Measurements from ENCODE around the gene RSBN1L. TPM values are rescaled to one million over a fixed set of nuclear protein-coding genes. Genes with fewer than 3 reads are reported as not detected.

The RSBN1L gene
- total and polyA plus RNA-seq, 5 donors from 2014 or later: 7.3 to 31.8 (median 8.2) TPM

DNA sequence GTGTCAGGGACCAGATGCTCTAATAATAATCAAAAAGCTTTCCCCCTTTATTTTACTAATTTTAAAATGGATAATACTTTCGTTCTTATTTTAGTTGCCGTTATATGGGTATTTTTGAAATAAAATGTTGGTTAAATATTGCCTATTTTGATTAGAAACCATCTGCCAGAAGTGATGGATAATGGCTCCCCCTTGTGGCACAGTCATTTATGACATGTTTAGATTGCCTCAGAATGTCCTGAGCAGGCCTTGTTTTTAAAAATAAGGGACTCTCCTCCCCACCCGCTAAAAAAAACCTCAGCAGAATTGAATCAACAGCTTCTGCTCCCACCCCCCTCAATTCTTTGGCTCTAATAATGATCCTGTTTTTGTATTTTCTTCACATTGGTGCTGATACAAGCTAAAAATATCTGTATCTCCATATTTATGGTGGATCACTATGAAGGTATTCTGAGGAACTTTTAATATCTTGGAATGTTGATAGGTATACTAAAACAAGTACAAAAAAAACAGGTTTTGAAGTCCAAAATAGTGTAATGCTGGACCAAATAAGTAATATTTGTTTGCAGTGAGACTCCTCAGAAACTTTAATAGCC, 63.1 kb downstream of the RSBN1L start:
- DNase-seq (peak; percentile 59 to 84 (median 75)), ATAC-seq (ENCODE audit: low read depth in 2 of 2) (peak; percentile 60 to 65)
- Mint-ChIP-seq H3K27me3 (no peaks in the 10 kb centered on the region), H3K36me3 (no peaks in the 10 kb centered on the region), H3K27ac (peak overlapping the region; percentile 21 to 59 (median 34)), H3K9me3 (no peaks in the 10 kb centered on the region), H3K4me1 (peaks cover 38 to 65% (median 51%) of the 10 kb centered on the region in 4 donors), H3K4me3 (no peak overlapping the region)
- Histone ChIP-seq H3K4me1 (ENCODE audit: control insufficient read depth, insufficient read depth, low read length, poor library complexity, severe bottlenecking) (peaks cover 11% of the 10 kb centered on the region), H3K4me3 (ENCODE audit: low read depth, low read length) (no peak overlapping the region), H3K36me3 (ENCODE audit: control insufficient read depth, insufficient read depth, low read length) (peaks cover 8% of the 10 kb centered on the region), H3K9me3 (ENCODE audit: control insufficient read depth in 2 of 2, low read length in 2 of 2) (no peaks in the 10 kb centered on the region), H3K27ac (ENCODE audit: insufficient read depth, low read length, poor library complexity, severe bottlenecking) (peak overlapping the region; percentile 55), H3K27me3 (ENCODE audit: control insufficient read depth, insufficient read depth, low read length) (no peaks in the 10 kb centered on the region)

DNA sequence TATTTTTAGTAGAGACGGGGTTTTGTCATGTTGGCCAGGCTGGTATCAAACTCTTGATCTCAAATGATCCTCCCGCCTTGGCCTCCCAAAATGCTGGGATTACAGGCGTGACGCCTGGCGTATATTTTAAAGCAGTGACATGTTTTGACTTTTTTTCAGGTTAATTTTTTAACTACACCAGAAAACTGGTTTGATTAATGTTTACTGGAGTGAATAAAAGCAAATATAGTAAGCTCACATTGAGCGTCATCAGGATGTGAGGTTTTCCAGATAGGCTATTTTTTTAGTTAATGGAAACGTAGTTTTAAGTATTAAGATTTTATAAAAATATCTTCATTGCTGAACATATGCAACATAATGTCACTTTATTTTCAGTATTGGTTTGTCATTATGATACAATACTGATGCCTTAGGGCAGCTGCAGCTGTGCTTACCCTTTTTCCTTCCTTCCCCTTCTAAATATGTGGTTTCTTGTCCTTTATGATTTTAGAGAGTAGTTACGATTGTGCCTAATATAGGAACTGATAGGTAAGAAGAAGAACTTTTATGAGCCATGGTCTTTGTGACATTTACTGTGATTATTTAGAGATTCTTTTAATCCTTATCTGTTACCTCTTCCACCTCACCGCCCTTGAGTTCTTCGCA, 64.7 kb downstream of the RSBN1L start:
- Mint-ChIP-seq H3K27ac (peak overlapping the region in 1 of 3 donors; percentile 43), H3K36me3 (peaks cover 5% of the 10 kb centered on the region), H3K4me1 (peaks cover 33 to 67% (median 51%) of the 10 kb centered on the region in 4 donors), H3K27me3 (no peaks in the 10 kb centered on the region), H3K9me3 (no peaks in the 10 kb centered on the region), H3K4me3 (no peak overlapping the region)
- Histone ChIP-seq H3K27ac (ENCODE audit: insufficient read depth, low read length, poor library complexity, severe bottlenecking) (no peak overlapping the region), H3K27me3 (ENCODE audit: control insufficient read depth, insufficient read depth, low read length) (no peaks in the 10 kb centered on the region), H3K36me3 (ENCODE audit: control insufficient read depth, insufficient read depth, low read length) (peaks cover 11% of the 10 kb centered on the region), H3K4me1 (ENCODE audit: control insufficient read depth, insufficient read depth, low read length, poor library complexity, severe bottlenecking) (peaks cover 11% of the 10 kb centered on the region), H3K9me3 (ENCODE audit: control insufficient read depth in 2 of 2, low read length in 2 of 2) (no peaks in the 10 kb centered on the region), H3K4me3 (ENCODE audit: low read depth, low read length) (no peak overlapping the region)
- ATAC-seq (ENCODE audit: low read depth in 2 of 2) (no peak), DNase-seq (no peak)

DNA sequence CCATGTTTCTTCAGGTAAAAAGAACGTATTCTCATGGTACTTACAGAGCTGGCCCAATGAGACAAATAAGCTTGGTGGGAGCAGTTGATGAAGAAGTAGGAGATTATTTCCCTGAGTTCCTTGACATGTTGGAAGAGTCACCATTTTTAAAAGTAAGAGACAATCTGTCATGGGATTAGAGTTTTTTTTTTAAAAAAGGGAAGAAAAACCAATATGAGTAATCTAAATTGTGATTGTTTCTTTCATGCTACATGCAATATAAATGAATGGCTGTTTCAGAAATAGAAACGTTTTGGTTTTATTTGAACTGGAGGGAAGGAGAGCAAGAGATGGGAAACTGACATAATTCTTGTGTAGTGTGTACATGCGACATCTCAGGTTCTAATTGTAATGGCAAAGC, 69.2 kb downstream of the RSBN1L start:
- Histone ChIP-seq H3K9me3 (ENCODE audit: control insufficient read depth in 2 of 2, low read length in 2 of 2) (no peaks in the 10 kb centered on the region), H3K27ac (ENCODE audit: insufficient read depth, low read length, poor library complexity, severe bottlenecking) (no peak overlapping the region), H3K27me3 (ENCODE audit: control insufficient read depth, insufficient read depth, low read length) (no peaks in the 10 kb centered on the region), H3K4me3 (ENCODE audit: low read depth, low read length) (no peak overlapping the region), H3K36me3 (ENCODE audit: control insufficient read depth, insufficient read depth, low read length) (peaks cover 35% of the 10 kb centered on the region), H3K4me1 (ENCODE audit: control insufficient read depth, insufficient read depth, low read length, poor library complexity, severe bottlenecking) (no peaks in the 10 kb centered on the region)
- ATAC-seq (ENCODE audit: low read depth in 2 of 2) (no peak), DNase-seq (no peak)
- Mint-ChIP-seq H3K27me3 (no peaks in the 10 kb centered on the region), H3K36me3 (peaks cover 17% of the 10 kb centered on the region), H3K9me3 (no peaks in the 10 kb centered on the region), H3K27ac (peak overlapping the region in 2 of 3 donors; percentile 2 to 29), H3K4me3 (no peak overlapping the region), H3K4me1 (peaks cover 20 to 49% (median 31%) of the 10 kb centered on the region in 4 donors)

DNA sequence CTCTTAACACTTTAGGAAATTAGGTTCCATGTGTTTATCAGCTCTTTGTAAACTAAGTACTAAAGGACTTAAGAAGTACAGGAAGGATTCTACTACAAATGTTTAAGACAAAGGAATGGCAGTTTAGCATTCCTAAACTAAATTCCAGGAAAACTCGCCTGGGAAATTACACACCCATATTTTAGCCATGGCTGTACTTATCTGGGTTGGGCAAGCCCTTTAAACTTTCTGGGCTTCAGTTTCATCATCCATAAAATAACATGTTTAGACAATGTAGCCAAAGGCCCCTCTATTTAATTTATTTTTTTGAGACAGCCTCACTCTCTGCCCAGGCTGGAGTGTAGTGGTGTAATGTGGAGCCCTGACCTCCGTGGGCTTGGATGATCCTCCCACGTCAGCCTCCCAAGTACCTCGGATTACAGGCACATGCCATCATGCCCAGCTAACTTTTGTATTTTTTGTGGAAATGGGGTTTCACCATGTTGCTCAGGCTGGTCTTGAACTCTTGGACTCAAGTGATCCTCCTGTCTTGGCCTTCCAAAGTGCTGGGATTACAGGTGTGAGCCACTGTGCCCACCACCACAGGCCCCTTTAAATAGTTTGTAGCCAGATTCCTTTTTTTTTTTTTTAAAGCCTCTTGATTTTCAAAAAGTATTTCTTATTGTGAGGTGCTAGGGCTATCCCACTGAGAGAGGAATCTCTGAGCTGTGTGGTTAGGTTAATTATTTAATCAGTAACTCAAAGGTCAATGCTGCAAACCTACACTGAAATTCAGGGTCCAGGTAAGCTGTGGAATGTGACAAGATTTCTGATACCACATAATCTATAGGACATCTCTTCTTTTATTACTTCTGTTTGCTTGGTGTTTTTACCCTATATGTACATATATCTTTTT, 69.9 kb downstream of the RSBN1L start:
- Histone ChIP-seq H3K36me3 (ENCODE audit: control insufficient read depth, insufficient read depth, low read length) (peaks cover 35% of the 10 kb centered on the region), H3K4me3 (ENCODE audit: low read depth, low read length) (no peak overlapping the region), H3K27ac (ENCODE audit: insufficient read depth, low read length, poor library complexity, severe bottlenecking) (no peak overlapping the region), H3K4me1 (ENCODE audit: control insufficient read depth, insufficient read depth, low read length, poor library complexity, severe bottlenecking) (no peaks in the 10 kb centered on the region), H3K27me3 (ENCODE audit: control insufficient read depth, insufficient read depth, low read length) (no peaks in the 10 kb centered on the region), H3K9me3 (ENCODE audit: control insufficient read depth in 2 of 2, low read length in 2 of 2) (no peaks in the 10 kb centered on the region)
- Mint-ChIP-seq H3K9me3 (no peaks in the 10 kb centered on the region), H3K36me3 (peaks cover 21% of the 10 kb centered on the region), H3K4me1 (peaks cover 18 to 48% (median 31%) of the 10 kb centered on the region in 4 donors), H3K27ac (peak overlapping the region; percentile 2 to 36 (median 3)), H3K27me3 (no peaks in the 10 kb centered on the region), H3K4me3 (no peak overlapping the region)
- DNase-seq (no peak), ATAC-seq (ENCODE audit: low read depth in 2 of 2) (no peak)

DNA sequence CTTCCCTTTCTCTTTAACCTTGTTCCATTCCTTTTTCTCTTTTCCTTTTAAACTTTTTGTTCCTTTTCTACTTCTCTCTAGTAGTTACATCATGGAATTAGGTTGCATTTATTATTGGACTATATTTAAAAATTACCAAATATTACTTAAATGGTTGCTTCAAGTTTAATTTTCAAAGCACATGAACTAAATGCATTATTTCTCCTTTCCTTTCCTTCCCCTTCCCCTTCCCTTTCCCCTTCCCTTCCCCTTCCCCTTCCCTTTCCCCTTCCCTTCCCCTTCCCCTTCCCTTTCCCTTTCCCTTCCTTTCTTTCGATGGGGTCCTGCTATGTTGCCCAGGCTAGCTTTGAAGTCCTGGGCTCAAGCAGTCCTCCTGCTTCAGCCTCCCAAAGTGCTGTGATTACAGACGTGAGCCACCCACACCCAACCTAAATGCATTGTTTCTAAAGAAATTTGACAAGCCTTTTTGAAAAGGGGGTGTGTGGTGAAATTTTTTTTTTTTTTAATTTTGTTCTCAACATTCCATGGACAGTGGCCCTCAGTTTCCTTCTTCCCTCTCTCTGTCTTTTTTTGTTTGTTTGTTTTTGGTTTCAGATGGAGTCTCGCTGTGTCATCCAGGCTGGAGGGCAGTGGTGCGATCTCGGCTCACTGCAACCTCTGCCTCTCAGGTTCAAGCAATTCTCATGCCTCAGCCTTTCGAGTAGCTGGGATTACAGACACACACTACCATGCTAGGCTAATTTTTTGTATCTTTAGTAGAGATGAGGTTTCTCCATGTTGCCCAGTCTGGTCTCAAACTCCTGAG, 70.7 kb downstream of the RSBN1L start:
- peaks cover 22% of the 10 kb centered on the region for H3K36me3 Mint-ChIP-seq
- Histone ChIP-seq H3K27ac (ENCODE audit: insufficient read depth, low read length, poor library complexity, severe bottlenecking) (no peak overlapping the region), H3K36me3 (ENCODE audit: control insufficient read depth, insufficient read depth, low read length) (peaks cover 39% of the 10 kb centered on the region), H3K4me3 (ENCODE audit: low read depth, low read length) (no peak overlapping the region), H3K27me3 (ENCODE audit: control insufficient read depth, insufficient read depth, low read length) (no peaks in the 10 kb centered on the region), H3K9me3 (ENCODE audit: control insufficient read depth in 2 of 2, low read length in 2 of 2) (no peaks in the 10 kb centered on the region), H3K4me1 (ENCODE audit: control insufficient read depth, insufficient read depth, low read length, poor library complexity, severe bottlenecking) (no peaks in the 10 kb centered on the region)
- H3K4me3 Mint-ChIP-seq: no peak overlapping the region
- H3K4me1 Mint-ChIP-seq: peaks cover 14 to 43% (median 29%) of the 10 kb centered on the region in 4 donors
- ATAC-seq (ENCODE audit: low read depth in 2 of 2) (no peak), DNase-seq (no peak)
- peak overlapping the region in 2 of 3 donors; percentile 3 to 87 for H3K27ac Mint-ChIP-seq
- H3K9me3 Mint-ChIP-seq: no peaks in the 10 kb centered on the region
- H3K27me3 Mint-ChIP-seq: no peaks in the 10 kb centered on the region

DNA sequence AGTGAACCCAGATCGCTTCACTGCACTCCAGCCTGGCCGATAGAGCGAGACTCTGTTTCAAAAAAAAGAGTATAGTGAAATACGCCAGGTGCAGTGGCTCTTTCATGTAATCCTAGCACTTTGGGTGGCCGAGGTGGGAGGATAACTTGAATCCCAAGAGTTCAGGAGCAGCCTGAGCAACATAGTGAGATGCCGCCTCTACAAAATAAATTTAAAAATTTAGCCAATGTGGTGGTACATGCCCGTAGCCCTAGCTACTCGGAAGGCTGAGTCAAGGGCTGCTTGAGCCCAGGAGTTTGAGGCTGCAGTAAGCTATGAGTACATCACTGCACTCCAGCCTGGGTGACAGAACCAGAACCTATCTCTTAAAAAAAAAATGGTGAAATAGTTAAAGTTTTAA, 74.1 kb downstream of the RSBN1L start:
- peak overlapping the region in 1 of 3 donors; percentile 38 for H3K27ac Mint-ChIP-seq
- no peak for DNase-seq
- H3K9me3 ChIP-seq (ENCODE audit: control insufficient read depth in 2 of 2, low read length in 2 of 2): no peaks in the 10 kb centered on the region
- H3K4me3 ChIP-seq (ENCODE audit: low read depth, low read length): no peak overlapping the region
- H3K36me3 ChIP-seq (ENCODE audit: control insufficient read depth, insufficient read depth, low read length): peaks cover 61% of the 10 kb centered on the region
- peaks cover 10 to 18% (median 15%) of the 10 kb centered on the region in 4 donors for H3K4me1 Mint-ChIP-seq
- H3K4me3 Mint-ChIP-seq: no peak overlapping the region
- no peak for ATAC-seq (ENCODE audit: low read depth in 2 of 2)
- H3K36me3 Mint-ChIP-seq: peaks cover 32% of the 10 kb centered on the region
- no peak overlapping the region for H3K27ac ChIP-seq (ENCODE audit: insufficient read depth, low read length, poor library complexity, severe bottlenecking)
- H3K27me3 Mint-ChIP-seq: no peaks in the 10 kb centered on the region
- no peaks in the 10 kb centered on the region for H3K4me1 ChIP-seq (ENCODE audit: control insufficient read depth, insufficient read depth, low read length, poor library complexity, severe bottlenecking)
- H3K27me3 ChIP-seq (ENCODE audit: control insufficient read depth, insufficient read depth, low read length): no peaks in the 10 kb centered on the region
- no peaks in the 10 kb centered on the region for H3K9me3 Mint-ChIP-seq

DNA sequence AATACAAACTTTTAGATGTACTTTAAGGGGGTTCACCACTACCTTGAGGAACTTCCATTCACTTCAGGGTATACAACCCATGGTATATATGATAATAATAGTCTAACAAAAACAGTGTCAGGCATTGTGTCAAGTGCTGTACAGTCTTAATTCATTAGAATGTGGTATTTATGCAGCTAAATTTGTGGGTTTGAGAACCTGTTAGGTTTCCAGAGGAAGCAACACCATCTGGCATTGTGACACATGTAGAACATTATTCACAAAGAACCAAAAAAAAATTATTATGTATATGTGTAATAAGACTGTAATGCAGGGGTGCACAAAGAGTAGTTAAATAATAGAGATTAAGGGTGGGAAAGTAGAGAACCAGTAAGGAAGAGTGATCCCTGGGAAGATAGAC, 75.6 kb downstream of the RSBN1L start:
- H3K9me3 Mint-ChIP-seq: peaks cover 0 to 3% (median 0%) of the 10 kb centered on the region in 7 donors
- no peak for DNase-seq
- Histone ChIP-seq H3K27ac (ENCODE audit: insufficient read depth, low read length, poor library complexity, severe bottlenecking) (no peak overlapping the region), H3K9me3 (ENCODE audit: control insufficient read depth in 2 of 2, low read length in 2 of 2) (no peaks in the 10 kb centered on the region), H3K27me3 (ENCODE audit: control insufficient read depth, insufficient read depth, low read length) (no peaks in the 10 kb centered on the region), H3K36me3 (ENCODE audit: control insufficient read depth, insufficient read depth, low read length) (peaks cover 61% of the 10 kb centered on the region), H3K4me3 (ENCODE audit: low read depth, low read length) (no peak overlapping the region), H3K4me1 (ENCODE audit: control insufficient read depth, insufficient read depth, low read length, poor library complexity, severe bottlenecking) (no peaks in the 10 kb centered on the region)
- no peak overlapping the region for H3K27ac Mint-ChIP-seq
- no peaks in the 10 kb centered on the region for H3K27me3 Mint-ChIP-seq
- no peak for ATAC-seq (ENCODE audit: low read depth in 2 of 2)
- H3K4me3 Mint-ChIP-seq: no peak overlapping the region
- H3K4me1 Mint-ChIP-seq: peaks cover 5 to 12% (median 9%) of the 10 kb centered on the region in 4 donors
- H3K36me3 Mint-ChIP-seq: peaks cover 35% of the 10 kb centered on the region

Data from CD4-positive, CD25-positive, alpha-beta regulatory T cell (primary cell).